Measurements from ENCODE around the gene TSPAN18. TPM values are rescaled to one million over a fixed set of nuclear protein-coding genes. Genes with fewer than 3 reads are reported as not detected.

TSPAN18 gene
- total RNA-seq, 1 donor from 2014 or later = 25.4 TPM

- intact Hi-C loops (cut with micrococcal nuclease) = no loop called here
Observed at GRCh38 chr11:44950625-44951476, 224.1 kb downstream of the TSPAN18 start, which contains the start of gene TP53I11. TP53I11 (minus strand) TSS chr11:44950883; CDS start chr11:44938335, 12,548 bp downstream.

- intact Hi-C loops (cut with micrococcal nuclease) = no loop called here
Observed at GRCh38 chr11:44952082-44952481, 225.3 kb downstream of the TSPAN18 start.

GRCh38 chr11:44952500-44953260 lies 225.9 kb downstream of the TSPAN18 start:
- intact Hi-C loops (cut with micrococcal nuclease) = no loop called here

GRCh38 chr11:44954051-44954906 lies 227.5 kb downstream of the TSPAN18 start:
- intact Hi-C loops (cut with micrococcal nuclease) = no loop called here

- intact Hi-C loops (cut with micrococcal nuclease) = no loop called here
Observed at GRCh38 chr11:44955015-44955738, 228.4 kb downstream of the TSPAN18 start.

GRCh38 chr11:44957040-44957515 lies 230.3 kb downstream of the TSPAN18 start:
- intact Hi-C loops (cut with micrococcal nuclease) = no loop called here

- intact Hi-C loops (cut with micrococcal nuclease) = no loop called here
Observed at GRCh38 chr11:44957776-44958564, 231.2 kb downstream of the TSPAN18 start.

- intact Hi-C loops (cut with micrococcal nuclease) = no loop called here
Observed at GRCh38 chr11:44959064-44959463, 232.3 kb downstream of the TSPAN18 start.

- intact Hi-C loops (cut with micrococcal nuclease) = no loop called here
Observed at GRCh38 chr11:44960200-44960845, 233.6 kb downstream of the TSPAN18 start.

- intact Hi-C loops (cut with micrococcal nuclease) = no loop called here
Observed at GRCh38 chr11:44962464-44962863, 235.7 kb downstream of the TSPAN18 start.

- intact Hi-C loops (cut with micrococcal nuclease) = no loop called here
Observed at GRCh38 chr11:44963136-44963535, 236.4 kb downstream of the TSPAN18 start.

- intact Hi-C loops (cut with micrococcal nuclease) = no loop called here
Observed at GRCh38 chr11:44963948-44964347, 237.2 kb downstream of the TSPAN18 start.

GRCh38 chr11:44964526-44965209 lies 237.9 kb downstream of the TSPAN18 start:
- intact Hi-C loops (cut with micrococcal nuclease) = no loop called here

GRCh38 chr11:44966694-44967093 lies 239.9 kb downstream of the TSPAN18 start:
- intact Hi-C loops (cut with micrococcal nuclease) = no loop called here

- intact Hi-C loops (cut with micrococcal nuclease) = no loop called here
Observed at GRCh38 chr11:44967930-44968496, 241.3 kb downstream of the TSPAN18 start.

GRCh38 chr11:44968510-44968909 lies 241.7 kb downstream of the TSPAN18 start:
- intact Hi-C loops (cut with micrococcal nuclease) = no loop called here

- intact Hi-C loops (cut with micrococcal nuclease) = no loop called here
Observed at GRCh38 chr11:44969651-44970252, 243.0 kb downstream of the TSPAN18 start.

- intact Hi-C loops (cut with micrococcal nuclease) = no loop called here
Observed at GRCh38 chr11:44970293-44970692, 243.5 kb downstream of the TSPAN18 start.
